GM23338 (cell line): ENCODE results near the gene CACNA2D3. TPM values are rescaled to one million over a fixed set of nuclear protein-coding genes. Genes with fewer than 3 reads are reported as not detected.

Experiments
- ATAC-seq: fragments of 200-7000 bp; cut with Tn5 transposase; 3 replicates; pipeline ENCODE4 v1.9.1; 2020
- DNase-seq: peaks from one replicate; pipeline ENCODE4 v3.0.0-alpha.2; 2015; ENCODE audit warnings: low spot score
- H2AFZ ChIP-seq: fragments of 200-600 bp; sonication (generic); 2 replicates; pipeline ENCODE4 v1.8.0; 2016; ENCODE audit warnings: antibody characterized with exemption, mild to moderate bottlenecking, moderate library complexity
- H3F3A ChIP-seq: fragments of 200-600 bp; sonication (generic); replicated peaks from 2 replicates; pipeline ENCODE4 v1.8.0; 2017; ENCODE audit warnings: antibody characterized with exemption, mixed run types, low read depth
- H3K27ac ChIP-seq: fragments of 200-600 bp; sonication (generic); 2 replicates; pipeline ENCODE4 v1.6.1; 2016; ENCODE audit warnings: low read depth
- H3K27me3 ChIP-seq: fragments of 200-600 bp; sonication (generic); 2 replicates; pipeline ENCODE4 v1.8.0; 2016; ENCODE audit warnings: mild to moderate bottlenecking, mixed run types, moderate library complexity; ENCODE audit not compliant: insufficient read depth
- H3K36me3 ChIP-seq: fragments of 200-600 bp; sonication (generic); 2 replicates; pipeline ENCODE4 v1.8.0; 2016; ENCODE audit warnings: mild to moderate bottlenecking; ENCODE audit not compliant: insufficient read depth
- H3K4me1 ChIP-seq: fragments of 200-600 bp; sonication (generic); 2 replicates; pipeline ENCODE4 v1.8.0; 2016; ENCODE audit warnings: mild to moderate bottlenecking, moderate library complexity; ENCODE audit not compliant: insufficient read depth
- H3K4me2 ChIP-seq: fragments of 200-600 bp; sonication (generic); 2 replicates; pipeline ENCODE4 v1.7.1; 2017; ENCODE audit warnings: mixed run types
- H3K4me3 ChIP-seq: fragments of 200-600 bp; sonication (generic); 2 replicates; pipeline ENCODE4 v1.6.1; 2016; ENCODE audit warnings: mixed run types
- H3K79me2 ChIP-seq: fragments of 200-600 bp; sonication (generic); replicated peaks from 2 replicates; pipeline ENCODE4 v1.8.0; 2017; ENCODE audit warnings: mild to moderate bottlenecking; ENCODE audit not compliant: insufficient read depth
- H3K9me2 ChIP-seq: fragments of 200-600 bp; sonication (generic); 2 replicates; pipeline ENCODE4 v1.8.0; 2017; ENCODE audit not compliant: insufficient read depth
- H4K20me1 ChIP-seq: fragments of 200-600 bp; sonication (generic); replicated peaks from 2 replicates; pipeline ENCODE4 v1.8.0; 2017; ENCODE audit warnings: mild to moderate bottlenecking; ENCODE audit not compliant: insufficient read depth
- H3K27ac Mint-ChIP-seq: 2 replicates; pipeline ENCODE4 v1.8.0; 2020; ENCODE audit warnings: inconsistent platforms, mild to moderate bottlenecking, moderate library complexity, mixed read lengths
- H3K27me3 Mint-ChIP-seq: 3 replicates; pipeline ENCODE4 v1.8.0; 2022; ENCODE audit warnings: low read depth, mild to moderate bottlenecking, moderate library complexity, mixed read lengths, inconsistent platforms; ENCODE audit not compliant: insufficient read depth, poor library complexity
- H3K36me3 Mint-ChIP-seq: 3 replicates; pipeline ENCODE4 v1.8.0; 2021; ENCODE audit warnings: low read depth, mild to moderate bottlenecking, inconsistent platforms, moderate library complexity, mixed read lengths
- H3K4me1 Mint-ChIP-seq: 3 replicates; pipeline ENCODE4 v1.8.0; 2020; ENCODE audit warnings: mild to moderate bottlenecking, inconsistent platforms, mixed read lengths
- H3K4me3 Mint-ChIP-seq: 3 replicates; pipeline ENCODE4 v1.8.0; 2021; ENCODE audit warnings: moderate library complexity, mild to moderate bottlenecking, inconsistent platforms, mixed read lengths
- H3K9me3 Mint-ChIP-seq: 3 replicates; pipeline ENCODE4 v1.8.0; 2020; ENCODE audit warnings: moderate library complexity, mild to moderate bottlenecking, inconsistent platforms, mixed read lengths
- CTCF ChIP-seq, 2 experiments: fragments of 200-600 bp in 1 of 2; sonication (generic) in 1 of 2; conservative IDR thresholded peaks; 2 replicates each; pipeline versions ENCODE4 v1.5.1 to v1.6.1; 2016 to 2017; ENCODE audit warnings: antibody characterized with exemption in 2 of 2, low read depth in 2 of 2, mild to moderate bottlenecking in 2 of 2, moderate library complexity in 1 of 2
- EZH2 ChIP-seq: fragments of 200-600 bp; sonication (generic); IDR thresholded peaks from one replicate; pipeline ENCODE4 v1.8.0; 2017; ENCODE audit warnings: antibody characterized with exemption, mild to moderate bottlenecking, low read depth; ENCODE audit not compliant: unreplicated experiment
- EZH2phosphoT487 ChIP-seq: fragments of 200-600 bp; sonication (generic); IDR thresholded peaks from one replicate; pipeline ENCODE4 v1.8.1; 2018; ENCODE audit warnings: antibody characterized with exemption; ENCODE audit not compliant: unreplicated experiment
- JUNB ChIP-seq: IDR thresholded peaks from one replicate; pipeline ENCODE4 v1.6.1; 2016; ENCODE audit warnings: antibody characterized with exemption; ENCODE audit not compliant: unreplicated experiment
- NANOG ChIP-seq: IDR thresholded peaks from 2 replicates; pipeline ENCODE4 v1.6.1; 2016; ENCODE audit warnings: antibody characterized with exemption, borderline replicate concordance
- POLR2AphosphoS5 ChIP-seq: IDR thresholded peaks from 2 replicates; pipeline ENCODE4 v1.6.1; 2016; ENCODE audit warnings: antibody characterized with exemption, low read depth
- STAT1 ChIP-seq: IDR thresholded peaks from one replicate; pipeline ENCODE4 v1.6.1; 2016; ENCODE audit warnings: antibody characterized with exemption; ENCODE audit not compliant: unreplicated experiment
- ZNF114 ChIP-seq: fragments of 250-450 bp; sonication (Bioruptor Pico); IDR thresholded peaks from 2 replicates; pipeline ENCODE4 v1.5.0; 2020; ENCODE audit warnings: mild to moderate bottlenecking, moderate library complexity
- ZNF331 ChIP-seq: fragments of 250-450 bp; sonication (Bioruptor Pico); IDR thresholded peaks from 2 replicates; pipeline ENCODE4 v1.5.0; 2020; ENCODE audit warnings: low read depth, mild to moderate bottlenecking, moderate library complexity
- polyA plus RNA-seq: library from polyadenylated mRNA; unstranded; fragments of >200 nt; fragmentation: Nextera tagmentation; extraction: Ambion mirVana; gene quantifications from 2 replicates; pipeline ENCODE4 v1.2.1, GENCODE V29; 2016
- total RNA-seq: library from RNA; depleted of rRNA; stranded (reverse); fragments of >200 nt; shearing (Covaris generic); gene quantifications from 2 replicates; pipeline ENCODE4 v1.2.3, GENCODE V29; 2014
- TF ChIP-seq, protein P1 (sequence below): IDR thresholded peaks from one replicate; pipeline ENCODE4 v1.6.1; 2018; ENCODE audit warnings: antibody characterized with exemption; ENCODE audit not compliant: unreplicated experiment
- TF ChIP-seq, protein P2 (sequence below): IDR thresholded peaks from 2 replicates; pipeline ENCODE4 v1.6.1; 2016; ENCODE audit warnings: antibody characterized with exemption

CACNA2D3 gene
- total and polyA plus RNA-seq, 2 experiments from 2014 or later = 2.2 to 2.3 TPM

DNA sequence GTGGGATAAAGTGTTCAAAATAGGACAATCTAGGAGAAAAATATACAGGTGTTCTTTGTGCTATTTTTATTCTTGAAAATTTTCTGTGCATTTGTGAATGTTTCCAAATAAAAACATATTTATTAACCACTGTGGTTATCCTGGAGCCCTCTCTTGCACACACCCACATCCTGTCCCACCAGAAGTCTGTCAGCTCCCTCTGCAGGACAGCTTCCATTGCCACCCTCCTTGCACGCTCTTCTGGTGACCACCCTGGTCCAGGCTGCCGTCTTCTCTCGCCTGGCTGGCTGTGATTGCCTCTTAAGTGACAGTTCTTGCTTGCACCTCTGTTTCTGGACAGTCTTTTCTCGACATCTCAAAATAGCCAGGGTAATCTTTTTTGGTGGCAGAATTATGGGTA, 411.5 kb downstream of the CACNA2D3 start:
- Histone ChIP-seq H3K4me2 (no peak overlapping the region), H3F3A (no peaks in the 10 kb centered on the region), H3K79me2 (no peaks in the 10 kb centered on the region), H2AFZ (no peak overlapping the region), H3K4me1 (no peaks in the 10 kb centered on the region), H3K9me2 (no peaks in the 10 kb centered on the region), H3K27me3 (no peaks in the 10 kb centered on the region), H4K20me1 (no peaks in the 10 kb centered on the region), H3K4me3 (no peak overlapping the region), H3K36me3 (no peaks in the 10 kb centered on the region), H3K27ac (no peak overlapping the region)
- Mint-ChIP-seq H3K4me1 (peaks cover 5% of the 10 kb centered on the region; the same call in 2 of the 3 replicates), H3K27me3 (peaks cover 2% of the 10 kb centered on the region), H3K36me3 (no peaks in the 10 kb centered on the region), H3K27ac (no peak overlapping the region), H3K9me3 (no peaks in the 10 kb centered on the region), H3K4me3 (no peak overlapping the region)
- ATAC-seq (peak; percentile 72), DNase-seq (peak; percentile 37)
- peak; percentile 46 to 78 for TF ChIP-seq CTCF (conservative IDR thresholded peaks at IDR 0.05; ENCODE audit: low read depth in 2 of 2)
- TF ChIP-seq JUNB = no peak

- ATAC-seq (no peak), DNase-seq (no peak)
- Mint-ChIP-seq H3K4me1 (peaks cover 5% of the 10 kb centered on the region; the same call in 2 of the 3 replicates), H3K4me3 (no peak overlapping the region), H3K27ac (no peak overlapping the region), H3K36me3 (no peaks in the 10 kb centered on the region), H3K27me3 (no peaks in the 10 kb centered on the region), H3K9me3 (no peaks in the 10 kb centered on the region)
- Histone ChIP-seq H3K27me3 (no peaks in the 10 kb centered on the region), H3K79me2 (no peaks in the 10 kb centered on the region), H3K4me2 (no peak overlapping the region), H3K36me3 (no peaks in the 10 kb centered on the region), H3F3A (no peaks in the 10 kb centered on the region), H3K4me3 (no peak overlapping the region), H2AFZ (no peak overlapping the region), H3K27ac (no peak overlapping the region), H4K20me1 (no peaks in the 10 kb centered on the region), H3K9me2 (no peaks in the 10 kb centered on the region), H3K4me1 (no peaks in the 10 kb centered on the region)
- no peak for TF ChIP-seq EZH2phosphoT487
- TF ChIP-seq, protein P1, sequence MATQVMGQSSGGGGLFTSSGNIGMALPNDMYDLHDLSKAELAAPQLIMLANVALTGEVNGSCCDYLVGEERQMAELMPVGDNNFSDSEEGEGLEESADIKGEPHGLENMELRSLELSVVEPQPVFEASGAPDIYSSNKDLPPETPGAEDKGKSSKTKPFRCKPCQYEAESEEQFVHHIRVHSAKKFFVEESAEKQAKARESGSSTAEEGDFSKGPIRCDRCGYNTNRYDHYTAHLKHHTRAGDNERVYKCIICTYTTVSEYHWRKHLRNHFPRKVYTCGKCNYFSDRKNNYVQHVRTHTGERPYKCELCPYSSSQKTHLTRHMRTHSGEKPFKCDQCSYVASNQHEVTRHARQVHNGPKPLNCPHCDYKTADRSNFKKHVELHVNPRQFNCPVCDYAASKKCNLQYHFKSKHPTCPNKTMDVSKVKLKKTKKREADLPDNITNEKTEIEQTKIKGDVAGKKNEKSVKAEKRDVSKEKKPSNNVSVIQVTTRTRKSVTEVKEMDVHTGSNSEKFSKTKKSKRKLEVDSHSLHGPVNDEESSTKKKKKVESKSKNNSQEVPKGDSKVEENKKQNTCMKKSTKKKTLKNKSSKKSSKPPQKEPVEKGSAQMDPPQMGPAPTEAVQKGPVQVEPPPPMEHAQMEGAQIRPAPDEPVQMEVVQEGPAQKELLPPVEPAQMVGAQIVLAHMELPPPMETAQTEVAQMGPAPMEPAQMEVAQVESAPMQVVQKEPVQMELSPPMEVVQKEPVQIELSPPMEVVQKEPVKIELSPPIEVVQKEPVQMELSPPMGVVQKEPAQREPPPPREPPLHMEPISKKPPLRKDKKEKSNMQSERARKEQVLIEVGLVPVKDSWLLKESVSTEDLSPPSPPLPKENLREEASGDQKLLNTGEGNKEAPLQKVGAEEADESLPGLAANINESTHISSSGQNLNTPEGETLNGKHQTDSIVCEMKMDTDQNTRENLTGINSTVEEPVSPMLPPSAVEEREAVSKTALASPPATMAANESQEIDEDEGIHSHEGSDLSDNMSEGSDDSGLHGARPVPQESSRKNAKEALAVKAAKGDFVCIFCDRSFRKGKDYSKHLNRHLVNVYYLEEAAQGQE = no peak
- TF ChIP-seq EZH2 = no peak
- TF ChIP-seq, protein P2, sequence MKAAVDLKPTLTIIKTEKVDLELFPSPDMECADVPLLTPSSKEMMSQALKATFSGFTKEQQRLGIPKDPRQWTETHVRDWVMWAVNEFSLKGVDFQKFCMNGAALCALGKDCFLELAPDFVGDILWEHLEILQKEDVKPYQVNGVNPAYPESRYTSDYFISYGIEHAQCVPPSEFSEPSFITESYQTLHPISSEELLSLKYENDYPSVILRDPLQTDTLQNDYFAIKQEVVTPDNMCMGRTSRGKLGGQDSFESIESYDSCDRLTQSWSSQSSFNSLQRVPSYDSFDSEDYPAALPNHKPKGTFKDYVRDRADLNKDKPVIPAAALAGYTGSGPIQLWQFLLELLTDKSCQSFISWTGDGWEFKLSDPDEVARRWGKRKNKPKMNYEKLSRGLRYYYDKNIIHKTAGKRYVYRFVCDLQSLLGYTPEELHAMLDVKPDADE = no peak
- TF ChIP-seq POLR2AphosphoS5 = no peak
- no peak for TF ChIP-seq NANOG
- no peak for TF ChIP-seq ZNF331 (CRISPR knock-in tag)
- no peak for TF ChIP-seq STAT1
- TF ChIP-seq CTCF (conservative IDR thresholded peaks at IDR 0.05; ENCODE audit: low read depth in 2 of 2) = no peak
- TF ChIP-seq ZNF114 (CRISPR knock-in tag) = no peak
Observed at GRCh38 chr3:54535619-54536018, 413.3 kb downstream of the CACNA2D3 start.
